Nephron (organoid): ENCODE measurements around the gene LY86.

Experiments used
- H3K27ac Mint-ChIP-seq, 3 experiments: 2 replicates each; pipeline ENCODE4 v1.8.0; 2020; ENCODE audit warnings: mixed read lengths in 3 of 3, mild to moderate bottlenecking in 2 of 3, moderate library complexity in 1 of 3
- H3K27me3 Mint-ChIP-seq: 2 replicates; pipeline ENCODE4 v1.8.0; 2021; ENCODE audit warnings: low read depth, mild to moderate bottlenecking, moderate library complexity, mixed read lengths
- H3K36me3 Mint-ChIP-seq: 2 replicates; pipeline ENCODE4 v1.8.0; 2020; ENCODE audit warnings: low read depth, mixed read lengths
- H3K4me1 Mint-ChIP-seq: 2 replicates; pipeline ENCODE4 v1.8.0; 2020; ENCODE audit warnings: mixed read lengths
- H3K4me3 Mint-ChIP-seq, 3 experiments: 2 replicates each; pipeline ENCODE4 v1.8.0; 2020; ENCODE audit warnings: mild to moderate bottlenecking in 3 of 3, mixed read lengths in 3 of 3, moderate library complexity in 2 of 3
- H3K9me3 Mint-ChIP-seq: 2 replicates; pipeline ENCODE4 v1.8.0; 2020; ENCODE audit warnings: mixed read lengths
- TF ChIP-seq, protein P1 (sequence below), 3 experiments: fragments of 200-600 bp; sonication (generic); IDR thresholded peaks; one replicate each; pipeline ENCODE4 v1.5.0; 2021; ENCODE audit warnings: antibody characterized with exemption in 3 of 3; ENCODE audit not compliant: unreplicated experiment in 3 of 3

LY86 gene

DNA sequence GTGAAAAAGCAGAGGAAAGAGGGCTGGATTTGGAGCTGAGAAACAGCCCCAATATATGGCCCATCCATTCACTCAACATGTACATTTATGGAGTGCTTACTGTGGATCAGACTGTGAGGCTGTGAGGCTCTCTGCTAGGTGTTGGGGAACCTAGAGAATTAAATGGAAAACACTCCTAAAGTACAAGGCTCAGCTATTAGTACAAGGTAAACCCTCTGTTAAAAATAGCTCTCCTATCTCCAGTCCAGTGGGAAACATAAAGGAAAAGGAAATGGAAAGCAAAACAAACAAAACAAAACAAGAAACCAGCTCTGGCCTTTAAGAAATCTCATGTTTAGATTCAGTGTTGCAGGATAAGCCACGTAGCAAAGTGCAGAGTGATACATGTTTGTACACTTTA is 35.0 kb downstream of the LY86 start:
- peaks cover 6% of the 10 kb centered on the region for H3K27me3 Mint-ChIP-seq
- H3K4me1 Mint-ChIP-seq: peaks cover 54% of the 10 kb centered on the region
- H3K4me3 Mint-ChIP-seq: no peak overlapping the region
- TF ChIP-seq, protein P1, sequence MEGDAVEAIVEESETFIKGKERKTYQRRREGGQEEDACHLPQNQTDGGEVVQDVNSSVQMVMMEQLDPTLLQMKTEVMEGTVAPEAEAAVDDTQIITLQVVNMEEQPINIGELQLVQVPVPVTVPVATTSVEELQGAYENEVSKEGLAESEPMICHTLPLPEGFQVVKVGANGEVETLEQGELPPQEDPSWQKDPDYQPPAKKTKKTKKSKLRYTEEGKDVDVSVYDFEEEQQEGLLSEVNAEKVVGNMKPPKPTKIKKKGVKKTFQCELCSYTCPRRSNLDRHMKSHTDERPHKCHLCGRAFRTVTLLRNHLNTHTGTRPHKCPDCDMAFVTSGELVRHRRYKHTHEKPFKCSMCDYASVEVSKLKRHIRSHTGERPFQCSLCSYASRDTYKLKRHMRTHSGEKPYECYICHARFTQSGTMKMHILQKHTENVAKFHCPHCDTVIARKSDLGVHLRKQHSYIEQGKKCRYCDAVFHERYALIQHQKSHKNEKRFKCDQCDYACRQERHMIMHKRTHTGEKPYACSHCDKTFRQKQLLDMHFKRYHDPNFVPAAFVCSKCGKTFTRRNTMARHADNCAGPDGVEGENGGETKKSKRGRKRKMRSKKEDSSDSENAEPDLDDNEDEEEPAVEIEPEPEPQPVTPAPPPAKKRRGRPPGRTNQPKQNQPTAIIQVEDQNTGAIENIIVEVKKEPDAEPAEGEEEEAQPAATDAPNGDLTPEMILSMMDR (IDR thresholded peaks at IDR 0.05; ENCODE audit: unreplicated experiment in 3 of 3): no peak
- H3K36me3 Mint-ChIP-seq: no peaks in the 10 kb centered on the region
- H3K27ac Mint-ChIP-seq: no peak overlapping the region
- no peaks in the 10 kb centered on the region for H3K9me3 Mint-ChIP-seq

DNA sequence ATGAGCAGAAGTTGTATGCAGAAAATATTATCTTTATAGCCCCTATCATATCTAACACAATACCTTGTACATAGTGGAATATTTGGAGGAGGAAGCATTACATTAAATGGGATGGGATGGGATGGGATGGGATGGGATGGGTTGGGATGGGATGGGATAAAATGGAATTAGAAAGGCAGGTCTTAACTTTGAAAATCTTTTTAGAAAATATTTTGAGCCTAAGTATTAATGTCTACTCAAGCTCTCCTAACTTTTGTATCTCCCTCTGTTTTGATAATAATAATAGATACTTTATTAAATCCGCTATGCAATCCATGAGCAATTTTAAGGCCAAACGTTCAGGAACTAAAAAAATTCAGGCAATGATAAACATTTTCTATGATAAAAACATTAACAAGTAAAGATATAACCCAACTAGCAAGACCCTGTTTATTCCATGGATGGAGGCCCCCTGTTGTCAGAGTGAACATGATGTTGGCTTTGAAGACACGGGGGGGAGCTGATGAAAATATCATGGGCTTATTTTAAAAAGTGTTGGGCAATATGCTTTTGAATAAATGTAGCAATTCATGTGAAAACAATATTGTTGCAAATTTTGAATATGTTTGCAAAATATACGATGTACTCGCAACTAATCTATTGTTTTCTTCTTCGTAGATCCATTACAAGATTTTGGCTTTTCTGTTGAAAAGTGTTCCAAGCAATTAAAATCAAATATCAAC is 35.9 kb downstream of the LY86 start:
- TF ChIP-seq, protein P1 (IDR thresholded peaks at IDR 0.05; ENCODE audit: unreplicated experiment in 3 of 3): no peak
- Mint-ChIP-seq H3K9me3 (no peaks in the 10 kb centered on the region), H3K27ac (no peak overlapping the region), H3K36me3 (no peaks in the 10 kb centered on the region), H3K4me1 (peaks cover 48% of the 10 kb centered on the region), H3K4me3 (no peak overlapping the region), H3K27me3 (peaks cover 6% of the 10 kb centered on the region)

DNA sequence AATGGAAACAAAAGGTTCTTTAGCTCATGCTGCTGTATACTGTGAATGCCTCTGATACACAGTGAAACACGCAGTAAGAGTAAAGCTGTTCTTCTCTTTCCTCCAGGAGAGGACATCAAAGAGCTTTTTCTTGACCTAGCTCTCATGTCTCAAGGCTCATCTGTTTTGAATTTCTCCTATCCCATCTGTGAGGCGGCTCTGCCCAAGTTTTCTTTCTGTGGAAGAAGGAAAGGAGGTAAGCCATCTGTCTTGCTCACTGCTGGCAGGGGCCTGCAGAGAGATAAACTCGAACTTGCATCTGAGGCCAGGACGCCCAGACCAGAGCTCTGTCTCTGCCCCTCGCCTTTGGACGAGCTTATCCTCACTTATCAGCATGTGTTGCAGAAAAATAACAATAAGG is 37.7 kb downstream of the LY86 start:
- no peaks in the 10 kb centered on the region for H3K9me3 Mint-ChIP-seq
- H3K27ac Mint-ChIP-seq: no peak overlapping the region
- TF ChIP-seq, protein P1 (IDR thresholded peaks at IDR 0.05; ENCODE audit: unreplicated experiment in 3 of 3): no peak
- no peak overlapping the region for H3K4me3 Mint-ChIP-seq
- H3K27me3 Mint-ChIP-seq: peaks cover 6% of the 10 kb centered on the region
- H3K4me1 Mint-ChIP-seq: peaks cover 38% of the 10 kb centered on the region
- no peaks in the 10 kb centered on the region for H3K36me3 Mint-ChIP-seq

DNA sequence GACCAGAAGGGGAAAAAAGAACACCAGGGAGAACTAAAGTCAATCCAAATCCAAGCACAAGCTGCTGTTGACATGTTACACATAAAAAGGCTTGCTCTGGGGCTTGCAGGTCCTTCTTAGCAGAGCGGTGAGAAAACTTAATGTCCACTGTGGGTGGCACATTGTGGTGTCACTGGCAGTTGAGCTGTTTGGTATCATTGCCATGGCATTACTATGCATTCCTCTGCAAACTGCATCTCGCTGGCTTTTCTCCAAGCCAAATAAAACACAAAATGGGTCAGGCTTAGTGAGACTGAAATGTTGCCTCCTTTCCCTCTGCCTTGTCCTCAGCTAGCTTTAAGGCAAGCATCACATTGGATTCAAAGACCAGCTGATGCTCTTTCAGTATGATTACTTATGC is 40.9 kb downstream of the LY86 start:
- H3K27me3 Mint-ChIP-seq: no peaks in the 10 kb centered on the region
- H3K36me3 Mint-ChIP-seq: no peaks in the 10 kb centered on the region
- H3K9me3 Mint-ChIP-seq: no peaks in the 10 kb centered on the region
- TF ChIP-seq, protein P1 (IDR thresholded peaks at IDR 0.05; ENCODE audit: unreplicated experiment in 3 of 3): no peak
- H3K4me3 Mint-ChIP-seq: no peak overlapping the region
- H3K27ac Mint-ChIP-seq: no peak overlapping the region
- peaks cover 38% of the 10 kb centered on the region for H3K4me1 Mint-ChIP-seq

DNA sequence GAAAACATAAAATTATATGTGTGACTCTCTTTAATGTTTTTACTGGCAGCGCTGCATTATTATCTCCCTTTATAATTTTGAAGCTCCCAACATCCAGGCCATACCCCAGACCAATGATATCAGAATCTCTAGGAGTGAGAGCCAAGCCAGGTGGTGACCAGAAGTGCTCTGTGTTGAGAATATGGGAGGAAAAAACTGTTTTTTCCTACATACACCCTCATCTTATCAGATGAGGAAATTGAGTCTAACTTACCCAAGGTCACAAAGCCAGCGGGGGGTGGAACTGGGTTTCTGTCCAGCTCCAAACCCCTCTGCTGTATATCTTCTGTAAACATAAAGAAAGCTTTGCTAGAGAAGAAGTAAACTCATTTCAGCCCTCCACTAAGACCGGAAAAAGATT is 42.5 kb downstream of the LY86 start:
- Mint-ChIP-seq H3K4me1 (peaks cover 41% of the 10 kb centered on the region), H3K36me3 (no peaks in the 10 kb centered on the region), H3K9me3 (no peaks in the 10 kb centered on the region), H3K27ac (no peak overlapping the region), H3K4me3 (no peak overlapping the region), H3K27me3 (no peaks in the 10 kb centered on the region)
- TF ChIP-seq, protein P1 (IDR thresholded peaks at IDR 0.05; ENCODE audit: unreplicated experiment in 3 of 3): no peak
